GM19023 (cell line): ENCODE results near the gene COL18A1.
"Not testable (repeated sequence)": the region's sequence is repeated elsewhere in the genome, so short reads cannot be mapped to it uniquely, and the experiment has no call there.

Source experiments
- ATAC-seq: cut with Tn5 transposase; IDR thresholded peaks from one replicate; pipeline ENCODE4 v1.9.1; 2021; ENCODE audit warnings: mild to moderate bottlenecking, moderate library complexity; ENCODE audit not compliant: unreplicated experiment

COL18A1 gene

GRCh38 chr21:45366931-45367401, 38.0 kb upstream of the COL18A1 start:
- ATAC-seq: no peak

- ATAC-seq: no peak
These were observed 37.3 kb upstream of the COL18A1 start for GRCh38 chr21:45367402-45368351.

- not testable (repeated sequence) for ATAC-seq
These were observed 35.9 kb upstream of the COL18A1 start for GRCh38 chr21:45369018-45369417.

GRCh38 chr21:45370575-45370974, 34.4 kb upstream of the COL18A1 start:
- ATAC-seq: no peak

- no peak for ATAC-seq
These were observed 33.9 kb upstream of the COL18A1 start for GRCh38 chr21:45371081-45371480.

GRCh38 chr21:45371655-45372054, 33.3 kb upstream of the COL18A1 start:
- ATAC-seq: no peak

- ATAC-seq: no peak
These were observed 32.1 kb upstream of the COL18A1 start for GRCh38 chr21:45372732-45373355.

- ATAC-seq: no peak
These were observed 30.8 kb upstream of the COL18A1 start for GRCh38 chr21:45373991-45374816.

- ATAC-seq: no peak
These were observed 30.0 kb upstream of the COL18A1 start for GRCh38 chr21:45374826-45375455.

GRCh38 chr21:45376459-45377324, 28.3 kb upstream of the COL18A1 start:
- ATAC-seq: no peak

GRCh38 chr21:45377325-45377709, 27.6 kb upstream of the COL18A1 start:
- ATAC-seq: no peak

GRCh38 chr21:45377866-45378257, 27.1 kb upstream of the COL18A1 start:
- no peak for ATAC-seq

- ATAC-seq: no peak
These were observed 26.6 kb upstream of the COL18A1 start for GRCh38 chr21:45378258-45378966.

GRCh38 chr21:45379171-45379900, 25.6 kb upstream of the COL18A1 start:
- ATAC-seq: no peak

GRCh38 chr21:45379901-45380330, 25.0 kb upstream of the COL18A1 start:
- no peak for ATAC-seq

- ATAC-seq: no peak
These were observed 24.4 kb upstream of the COL18A1 start for GRCh38 chr21:45380566-45380965.

GRCh38 chr21:45381036-45381787, 23.8 kb upstream of the COL18A1 start:
- no peak for ATAC-seq
